Measurements from ENCODE around the gene TNC. TPM values are rescaled to one million over a fixed set of nuclear protein-coding genes. Genes with fewer than 3 reads are reported as not detected.

The TNC gene
- total RNA-seq, 4 donors from 2014 or later, result 18.5 to 27.0 (median 22.7) TPM

DNA sequence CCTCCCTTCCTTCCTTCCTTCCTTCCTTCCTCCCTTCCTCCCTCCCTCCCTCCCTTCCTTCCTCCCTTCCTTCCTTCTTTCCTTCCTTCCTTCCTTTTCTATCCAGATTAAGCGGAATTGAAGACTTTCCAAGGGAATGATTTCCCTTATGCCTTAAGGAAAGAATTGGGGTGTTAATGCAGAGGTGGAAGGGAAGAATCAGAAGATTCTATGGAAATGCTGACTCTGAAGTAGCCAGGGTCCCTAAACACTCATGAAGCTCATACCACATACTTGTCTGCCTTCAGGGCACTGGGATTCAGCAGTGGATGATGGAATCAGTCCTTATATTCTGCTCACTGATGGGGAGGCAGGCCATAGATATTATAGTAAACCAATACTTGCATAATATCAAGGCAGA is 48.2 kb downstream of the TNC start:
- Histone ChIP-seq H3K9me3 (no peaks in the 10 kb centered on the region), H3K4me1 (no peaks in the 10 kb centered on the region), H3K27me3 (no peaks in the 10 kb centered on the region), H3K4me3 (no peak overlapping the region), H3K27ac (no peak overlapping the region), H3K36me3 (no peaks in the 10 kb centered on the region)
- DNase-seq (ENCODE audit: low spot score in 2 of 2), result no peak
- WGBS, result 100% methylated on average over 1 of the region's 1 CpG
- TF ChIP-seq POLR2A (IDR thresholded peaks at IDR 0.05) (no peak), POLR2AphosphoS5 (IDR thresholded peaks at IDR 0.05) (no peak), EP300 (IDR thresholded peaks at IDR 0.05) (no peak)
- TF ChIP-seq, protein P1, sequence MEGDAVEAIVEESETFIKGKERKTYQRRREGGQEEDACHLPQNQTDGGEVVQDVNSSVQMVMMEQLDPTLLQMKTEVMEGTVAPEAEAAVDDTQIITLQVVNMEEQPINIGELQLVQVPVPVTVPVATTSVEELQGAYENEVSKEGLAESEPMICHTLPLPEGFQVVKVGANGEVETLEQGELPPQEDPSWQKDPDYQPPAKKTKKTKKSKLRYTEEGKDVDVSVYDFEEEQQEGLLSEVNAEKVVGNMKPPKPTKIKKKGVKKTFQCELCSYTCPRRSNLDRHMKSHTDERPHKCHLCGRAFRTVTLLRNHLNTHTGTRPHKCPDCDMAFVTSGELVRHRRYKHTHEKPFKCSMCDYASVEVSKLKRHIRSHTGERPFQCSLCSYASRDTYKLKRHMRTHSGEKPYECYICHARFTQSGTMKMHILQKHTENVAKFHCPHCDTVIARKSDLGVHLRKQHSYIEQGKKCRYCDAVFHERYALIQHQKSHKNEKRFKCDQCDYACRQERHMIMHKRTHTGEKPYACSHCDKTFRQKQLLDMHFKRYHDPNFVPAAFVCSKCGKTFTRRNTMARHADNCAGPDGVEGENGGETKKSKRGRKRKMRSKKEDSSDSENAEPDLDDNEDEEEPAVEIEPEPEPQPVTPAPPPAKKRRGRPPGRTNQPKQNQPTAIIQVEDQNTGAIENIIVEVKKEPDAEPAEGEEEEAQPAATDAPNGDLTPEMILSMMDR (IDR thresholded peaks at IDR 0.05), result no peak

DNA sequence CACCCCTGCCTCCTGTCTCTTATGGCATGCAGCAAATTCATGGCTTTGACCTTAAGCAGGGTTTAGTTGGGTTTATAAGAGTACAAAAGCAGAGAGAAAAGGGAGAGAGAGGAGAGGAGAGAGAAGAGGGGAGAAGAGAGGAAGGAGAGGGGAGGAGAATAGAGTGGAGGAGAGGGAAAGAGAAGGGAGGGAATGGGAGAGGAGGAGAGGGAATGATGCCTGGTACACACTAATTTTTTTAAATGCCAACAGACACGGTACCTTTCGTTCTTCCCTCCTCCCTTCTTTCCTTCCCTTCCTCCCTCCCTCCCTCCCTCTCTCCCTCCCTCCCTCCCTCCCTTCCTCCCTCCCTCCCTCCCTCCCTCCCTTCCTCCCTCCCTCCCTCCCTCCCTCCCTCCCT is 48.7 kb downstream of the TNC start:
- H3K4me3 ChIP-seq, result no peak overlapping the region
- no peaks in the 10 kb centered on the region for H3K4me1 ChIP-seq
- H3K9me3 ChIP-seq, result no peaks in the 10 kb centered on the region
- TF ChIP-seq, protein P1 (IDR thresholded peaks at IDR 0.05), result no peak
- no peak for TF ChIP-seq POLR2A (IDR thresholded peaks at IDR 0.05)
- TF ChIP-seq POLR2AphosphoS5 (IDR thresholded peaks at IDR 0.05), result no peak
- no peak for TF ChIP-seq EP300 (IDR thresholded peaks at IDR 0.05)
- no peak for DNase-seq (ENCODE audit: low spot score in 2 of 2)
- H3K27ac ChIP-seq, result no peak overlapping the region
- H3K27me3 ChIP-seq, result no peaks in the 10 kb centered on the region
- 88% methylated on average over 2 of the region's 2 CpGs for WGBS
- H3K36me3 ChIP-seq, result no peaks in the 10 kb centered on the region

DNA sequence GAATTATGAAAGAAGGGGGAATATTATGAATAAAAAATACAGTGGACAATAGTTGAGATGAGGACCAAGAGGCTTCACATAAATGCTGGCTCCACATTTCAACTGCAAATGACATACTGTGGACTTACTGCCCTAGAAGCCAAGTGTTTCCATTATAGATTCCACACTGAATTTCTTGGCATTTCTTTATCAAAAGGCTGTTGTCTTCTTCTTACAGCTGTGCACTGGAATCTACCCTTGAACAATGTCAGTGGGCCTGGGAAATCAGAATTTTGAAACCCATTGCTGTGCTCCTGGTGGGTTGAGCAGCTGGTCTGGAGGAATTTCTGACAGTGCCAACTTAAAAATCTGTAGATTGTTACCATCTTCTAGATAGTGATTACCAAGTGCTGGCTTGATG is 49.9 kb downstream of the TNC start:
- TF ChIP-seq POLR2AphosphoS5 (IDR thresholded peaks at IDR 0.05) (no peak), POLR2A (IDR thresholded peaks at IDR 0.05) (no peak), EP300 (IDR thresholded peaks at IDR 0.05) (no peak)
- TF ChIP-seq, protein P1 (IDR thresholded peaks at IDR 0.05), result no peak
- no peak overlapping the region for H3K27ac ChIP-seq
- peaks cover 6% of the 10 kb centered on the region for H3K4me1 ChIP-seq
- no peaks in the 10 kb centered on the region for H3K9me3 ChIP-seq
- H3K4me3 ChIP-seq, result no peak overlapping the region
- H3K27me3 ChIP-seq, result no peaks in the 10 kb centered on the region
- no peaks in the 10 kb centered on the region for H3K36me3 ChIP-seq
- no peak for DNase-seq (ENCODE audit: low spot score in 2 of 2)

DNA sequence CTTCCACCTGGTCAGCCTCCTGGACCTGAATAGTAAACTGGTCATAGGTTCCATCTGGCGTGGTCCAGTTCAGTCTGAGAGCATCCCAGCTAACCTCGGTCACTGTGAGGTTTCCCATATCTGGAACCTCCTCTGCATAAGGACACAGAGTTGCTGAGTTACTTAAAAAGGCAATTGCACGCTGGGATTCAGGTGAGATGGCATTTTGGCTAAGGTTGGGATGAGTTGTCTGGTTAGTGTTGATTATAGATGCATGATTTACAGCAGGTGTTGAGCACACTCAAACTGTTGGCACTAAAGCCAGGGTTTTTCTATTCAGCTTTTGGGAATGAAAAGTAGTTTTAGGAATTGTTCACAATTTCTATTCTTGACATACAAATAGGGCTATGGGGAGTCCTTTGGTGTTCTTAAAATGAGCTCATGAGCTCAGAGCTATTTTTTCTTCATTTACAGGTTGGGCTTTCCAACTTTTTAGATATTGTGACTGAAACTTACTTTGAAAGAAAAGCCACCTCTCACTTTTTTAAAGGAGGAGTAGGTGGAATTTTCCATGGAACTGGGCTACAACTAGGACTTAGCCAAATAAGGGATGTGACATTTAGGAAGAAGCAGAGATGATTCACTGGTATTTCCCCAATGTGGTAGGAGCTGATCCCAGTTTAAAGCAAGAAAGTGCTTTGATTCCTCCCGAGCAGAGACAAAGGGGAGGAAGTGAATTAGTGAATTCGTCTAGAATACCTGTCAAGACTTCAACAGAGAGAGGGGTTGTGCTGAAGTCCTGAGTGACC is 54.7 kb downstream of the TNC start:
- no peak overlapping the region for H3K4me3 ChIP-seq
- 57% methylated on average over 5 of the region's 5 CpGs for WGBS
- H3K27ac ChIP-seq, result no peak overlapping the region
- H3K9me3 ChIP-seq, result no peaks in the 10 kb centered on the region
- TF ChIP-seq POLR2A (IDR thresholded peaks at IDR 0.05) (no peak), POLR2AphosphoS5 (IDR thresholded peaks at IDR 0.05) (no peak), EP300 (IDR thresholded peaks at IDR 0.05) (no peak)
- TF ChIP-seq, protein P1 (IDR thresholded peaks at IDR 0.05), result no peak
- no peaks in the 10 kb centered on the region for H3K27me3 ChIP-seq
- H3K4me1 ChIP-seq, result peaks cover 11% of the 10 kb centered on the region
- no peaks in the 10 kb centered on the region for H3K36me3 ChIP-seq
- no peak for DNase-seq (ENCODE audit: low spot score in 2 of 2)

DNA sequence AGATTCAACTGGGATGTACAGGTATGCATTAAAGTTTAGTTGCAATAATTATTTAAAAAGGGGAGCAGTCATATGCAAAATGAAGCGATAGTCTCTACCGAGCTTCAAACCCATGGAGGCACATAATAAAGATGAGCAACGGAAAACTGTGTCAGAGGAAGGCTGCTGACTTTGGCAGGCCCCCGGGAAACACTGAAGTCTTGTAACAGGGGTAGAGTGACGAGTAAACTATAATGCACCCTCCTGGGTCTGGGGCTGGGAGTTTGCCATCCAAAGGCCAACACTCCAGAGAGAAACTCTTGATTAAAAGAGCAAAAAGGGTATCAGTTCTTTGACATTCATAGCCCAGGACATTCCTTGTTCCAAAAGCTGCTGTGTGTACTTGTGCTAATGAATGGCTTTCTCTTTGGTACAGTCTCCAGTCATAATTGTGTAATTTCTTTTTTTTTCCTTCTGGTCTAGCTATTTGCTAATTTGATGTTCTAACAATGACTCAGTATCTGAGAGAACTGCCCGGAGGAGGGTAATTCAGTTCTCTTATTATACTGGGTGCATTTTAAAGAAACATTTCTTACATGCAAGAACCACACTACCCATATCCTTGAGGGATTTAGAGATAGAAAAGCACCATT is 59.2 kb downstream of the TNC start:
- 75% methylated on average over 6 of the region's 6 CpGs for WGBS
- Histone ChIP-seq H3K4me1 (peaks cover 9% of the 10 kb centered on the region), H3K4me3 (no peak overlapping the region), H3K36me3 (no peaks in the 10 kb centered on the region), H3K9me3 (no peaks in the 10 kb centered on the region), H3K27ac (no peak overlapping the region), H3K27me3 (peaks cover 4% of the 10 kb centered on the region)
- TF ChIP-seq POLR2AphosphoS5 (IDR thresholded peaks at IDR 0.05) (no peak), POLR2A (IDR thresholded peaks at IDR 0.05) (no peak), EP300 (IDR thresholded peaks at IDR 0.05) (no peak)
- TF ChIP-seq, protein P1 (IDR thresholded peaks at IDR 0.05), result no peak
- DNase-seq (ENCODE audit: low spot score in 2 of 2), result no peak

Measured in suprapubic skin (tissue), 4 donors.